ENCODE results near the gene GTF2F2. TPM values are rescaled to one million over a fixed set of nuclear protein-coding genes. Genes with fewer than 3 reads are reported as not detected.

GTF2F2 gene
- polyA plus RNA-seq, 1 donor = 19.3 TPM

- Histone ChIP-seq H3K4me3 (ENCODE audit: low read length) (no peak overlapping the region), H3K27me3 (ENCODE audit: control insufficient read depth, insufficient read depth, low read length) (no peaks in the 10 kb centered on the region), H3K4me1 (ENCODE audit: control insufficient read depth, insufficient read depth, low read length) (no peaks in the 10 kb centered on the region), H3K27ac (ENCODE audit: low read length) (no peak overlapping the region), H3K36me3 (ENCODE audit: control insufficient read depth, insufficient read depth, low read length) (peaks cover 4% of the 10 kb centered on the region), H3K9me3 (ENCODE audit: control insufficient read depth, low read depth, low read length) (no peaks in the 10 kb centered on the region)
- no CpG with 5 or more reads among the region's 3 CpGs for WGBS (ENCODE audit: insufficient coverage, low lambda C conversion rate)
- DNase-seq = no peak
Measured at GRCh38 chr13:45278096-45278645, 157.9 kb downstream of the GTF2F2 start.

- H3K9me3 ChIP-seq (ENCODE audit: control insufficient read depth, low read depth, low read length) = no peaks in the 10 kb centered on the region
- H3K27ac ChIP-seq (ENCODE audit: low read length) = no peak overlapping the region
Measured at GRCh38 chr13:45280011-45280410, 159.7 kb downstream of the GTF2F2 start.

GRCh38 chr13:45280751-45281634, 160.7 kb downstream of the GTF2F2 start:
- Histone ChIP-seq H3K36me3 (ENCODE audit: control insufficient read depth, insufficient read depth, low read length) (peaks cover 9% of the 10 kb centered on the region), H3K9me3 (ENCODE audit: control insufficient read depth, low read depth, low read length) (no peaks in the 10 kb centered on the region), H3K4me1 (ENCODE audit: control insufficient read depth, insufficient read depth, low read length) (no peaks in the 10 kb centered on the region), H3K27ac (ENCODE audit: low read length) (no peak overlapping the region), H3K27me3 (ENCODE audit: control insufficient read depth, insufficient read depth, low read length) (no peaks in the 10 kb centered on the region), H3K4me3 (ENCODE audit: low read length) (no peak overlapping the region)
- no CpG with 5 or more reads among the region's 7 CpGs for WGBS (ENCODE audit: insufficient coverage, low lambda C conversion rate)
- peak; percentile 64 to 68 for DNase-seq

More at GRCh38 chr13:45280011-45280410, 159.7 kb downstream of the GTF2F2 start:
- 95% methylated on average over 4 of the region's 7 CpGs for WGBS (ENCODE audit: insufficient coverage, low lambda C conversion rate)
- H3K4me1 ChIP-seq (ENCODE audit: control insufficient read depth, insufficient read depth, low read length) = no peaks in the 10 kb centered on the region
- no peaks in the 10 kb centered on the region for H3K27me3 ChIP-seq (ENCODE audit: control insufficient read depth, insufficient read depth, low read length)
- no peak for DNase-seq
- H3K36me3 ChIP-seq (ENCODE audit: control insufficient read depth, insufficient read depth, low read length) = peaks cover 4% of the 10 kb centered on the region
- H3K4me3 ChIP-seq (ENCODE audit: low read length) = no peak overlapping the region

- DNase-seq = no peak
- Histone ChIP-seq H3K4me3 (ENCODE audit: low read length) (no peak overlapping the region), H3K9me3 (ENCODE audit: control insufficient read depth, low read depth, low read length) (no peaks in the 10 kb centered on the region), H3K27me3 (ENCODE audit: control insufficient read depth, insufficient read depth, low read length) (no peaks in the 10 kb centered on the region), H3K4me1 (ENCODE audit: control insufficient read depth, insufficient read depth, low read length) (no peaks in the 10 kb centered on the region), H3K36me3 (ENCODE audit: control insufficient read depth, insufficient read depth, low read length) (peaks cover 10% of the 10 kb centered on the region), H3K27ac (ENCODE audit: low read length) (no peak overlapping the region)
- WGBS (ENCODE audit: insufficient coverage, low lambda C conversion rate) = 100% methylated on average over 3 of the region's 3 CpGs
Measured at GRCh38 chr13:45282994-45283393, 162.7 kb downstream of the GTF2F2 start.

- Histone ChIP-seq H3K4me1 (ENCODE audit: control insufficient read depth, insufficient read depth, low read length) (no peaks in the 10 kb centered on the region), H3K9me3 (ENCODE audit: control insufficient read depth, low read depth, low read length) (no peaks in the 10 kb centered on the region), H3K27ac (ENCODE audit: low read length) (no peak overlapping the region), H3K27me3 (ENCODE audit: control insufficient read depth, insufficient read depth, low read length) (no peaks in the 10 kb centered on the region), H3K4me3 (ENCODE audit: low read length) (no peak overlapping the region), H3K36me3 (ENCODE audit: control insufficient read depth, insufficient read depth, low read length) (peaks cover 10% of the 10 kb centered on the region)
- no peak for DNase-seq
- WGBS (ENCODE audit: insufficient coverage, low lambda C conversion rate) = 100% methylated on average over 1 of the region's 3 CpGs
Measured at GRCh38 chr13:45289936-45290563, 169.7 kb downstream of the GTF2F2 start.

GRCh38 chr13:45292176-45292575, 171.9 kb downstream of the GTF2F2 start:
- Histone ChIP-seq H3K36me3 (ENCODE audit: control insufficient read depth, insufficient read depth, low read length) (peaks cover 4% of the 10 kb centered on the region), H3K4me1 (ENCODE audit: control insufficient read depth, insufficient read depth, low read length) (no peaks in the 10 kb centered on the region), H3K4me3 (ENCODE audit: low read length) (no peak overlapping the region), H3K27ac (ENCODE audit: low read length) (no peak overlapping the region), H3K27me3 (ENCODE audit: control insufficient read depth, insufficient read depth, low read length) (no peaks in the 10 kb centered on the region), H3K9me3 (ENCODE audit: control insufficient read depth, low read depth, low read length) (no peaks in the 10 kb centered on the region)
- no CpG with 5 or more reads among the region's 1 CpG for WGBS (ENCODE audit: insufficient coverage, low lambda C conversion rate)
- no peak for DNase-seq

GRCh38 chr13:45295536-45295935, 175.2 kb downstream of the GTF2F2 start:
- no peak overlapping the region for H3K27ac ChIP-seq (ENCODE audit: low read length)
- no peaks in the 10 kb centered on the region for H3K36me3 ChIP-seq (ENCODE audit: control insufficient read depth, insufficient read depth, low read length)
- H3K4me3 ChIP-seq (ENCODE audit: low read length) = no peak overlapping the region
- no peaks in the 10 kb centered on the region for H3K27me3 ChIP-seq (ENCODE audit: control insufficient read depth, insufficient read depth, low read length)
- no peaks in the 10 kb centered on the region for H3K9me3 ChIP-seq (ENCODE audit: control insufficient read depth, low read depth, low read length)
- WGBS (ENCODE audit: insufficient coverage, low lambda C conversion rate) = 100% methylated on average over 1 of the region's 7 CpGs
- no peaks in the 10 kb centered on the region for H3K4me1 ChIP-seq (ENCODE audit: control insufficient read depth, insufficient read depth, low read length)
- no peak for DNase-seq

- Histone ChIP-seq H3K9me3 (ENCODE audit: control insufficient read depth, low read depth, low read length) (no peaks in the 10 kb centered on the region), H3K36me3 (ENCODE audit: control insufficient read depth, insufficient read depth, low read length) (no peaks in the 10 kb centered on the region), H3K4me3 (ENCODE audit: low read length) (no peak overlapping the region), H3K27me3 (ENCODE audit: control insufficient read depth, insufficient read depth, low read length) (peaks cover 2% of the 10 kb centered on the region), H3K4me1 (ENCODE audit: control insufficient read depth, insufficient read depth, low read length) (no peaks in the 10 kb centered on the region), H3K27ac (ENCODE audit: low read length) (no peak overlapping the region)
- DNase-seq = no peak
Measured at GRCh38 chr13:45296259-45296658, 175.9 kb downstream of the GTF2F2 start.

- whole genome bisulfite sequencing (ENCODE audit: insufficient coverage, low lambda C conversion rate) = 63% methylated on average over 1 of the region's 7 CpGs
- no peaks in the 10 kb centered on the region for H3K9me3 ChIP-seq (ENCODE audit: control insufficient read depth, low read depth, low read length)
- no peak overlapping the region for H3K27ac ChIP-seq (ENCODE audit: low read length)
- H3K4me1 ChIP-seq (ENCODE audit: control insufficient read depth, insufficient read depth, low read length) = no peaks in the 10 kb centered on the region
- no peaks in the 10 kb centered on the region for H3K36me3 ChIP-seq (ENCODE audit: control insufficient read depth, insufficient read depth, low read length)
- no peak for DNase-seq
- H3K27me3 ChIP-seq (ENCODE audit: control insufficient read depth, insufficient read depth, low read length) = peaks cover 11% of the 10 kb centered on the region
- no peak overlapping the region for H3K4me3 ChIP-seq (ENCODE audit: low read length)
Measured at GRCh38 chr13:45297456-45298205, 177.3 kb downstream of the GTF2F2 start.

GRCh38 chr13:45298206-45298505, 177.8 kb downstream of the GTF2F2 start:
- H3K27ac ChIP-seq (ENCODE audit: low read length) = no peak overlapping the region
- DNase-seq = no peak
- no peaks in the 10 kb centered on the region for H3K4me1 ChIP-seq (ENCODE audit: control insufficient read depth, insufficient read depth, low read length)
- H3K27me3 ChIP-seq (ENCODE audit: control insufficient read depth, insufficient read depth, low read length) = peaks cover 12% of the 10 kb centered on the region
- H3K9me3 ChIP-seq (ENCODE audit: control insufficient read depth, low read depth, low read length) = no peaks in the 10 kb centered on the region
- WGBS (ENCODE audit: insufficient coverage, low lambda C conversion rate) = no CpG with 5 or more reads among the region's 2 CpGs
- H3K36me3 ChIP-seq (ENCODE audit: control insufficient read depth, insufficient read depth, low read length) = no peaks in the 10 kb centered on the region
- no peak overlapping the region for H3K4me3 ChIP-seq (ENCODE audit: low read length)

Data from large intestine (tissue), 3 donors.